ENCODE data around the gene PPM1N.

Gene PPM1N

GRCh38 chr19:45539459-45539858 lies 41.2 kb downstream of the PPM1N start:
- peak in 1 of 2 donors; percentile 29 for DNase-seq (ENCODE audit: low read depth in 2 of 2)
- H3K4me3 ChIP-seq (replicated peaks in 1 of 2; ENCODE audit: low read depth in 2 of 2, low read length in 2 of 2), result no peak overlapping the region
- TF ChIP-seq CTCF (IDR thresholded peaks at IDR 0.05; ENCODE audit: low read depth, low read length), result no peak

- no peak for TF ChIP-seq CTCF (IDR thresholded peaks at IDR 0.05; ENCODE audit: low read depth, low read length)
- no peak for DNase-seq (ENCODE audit: low read depth in 2 of 2)
- H3K4me3 ChIP-seq (replicated peaks in 1 of 2; ENCODE audit: low read depth in 2 of 2, low read length in 2 of 2), result no peak overlapping the region
Observed at GRCh38 chr19:45542234-45542668, 44.0 kb downstream of the PPM1N start.

GRCh38 chr19:45547211-45547770 lies 49.0 kb downstream of the PPM1N start:
- no peak for DNase-seq (ENCODE audit: low read depth in 2 of 2)
- no peak for TF ChIP-seq CTCF (IDR thresholded peaks at IDR 0.05; ENCODE audit: low read depth, low read length)
- H3K4me3 ChIP-seq (replicated peaks in 1 of 2; ENCODE audit: low read depth in 2 of 2, low read length in 2 of 2), result no peak overlapping the region

GRCh38 chr19:45547965-45548609 lies 49.8 kb downstream of the PPM1N start:
- H3K4me3 ChIP-seq (replicated peaks in 1 of 2; ENCODE audit: low read depth in 2 of 2, low read length in 2 of 2), result no peak overlapping the region
- peak; percentile 55 to 68 for DNase-seq (ENCODE audit: low read depth in 2 of 2)
- no peak for TF ChIP-seq CTCF (IDR thresholded peaks at IDR 0.05; ENCODE audit: low read depth, low read length)

Data from cardiac fibroblast (primary cell).